HG03439 (cell line): ENCODE measurements around the gene BCL11B.

Experiments
- ATAC-seq: cut with Tn5 transposase; IDR thresholded peaks from one replicate; pipeline ENCODE4 v1.9.1; 2021; ENCODE audit warnings: mild to moderate bottlenecking, moderate library complexity; ENCODE audit not compliant: unreplicated experiment

BCL11B gene

GRCh38 chr14:99168330-99168729 lies 103.7 kb downstream of the BCL11B start:
- no peak for ATAC-seq

- no peak for ATAC-seq
Observed at GRCh38 chr14:99166506-99166905, 105.5 kb downstream of the BCL11B start.

- no peak for ATAC-seq
Observed at GRCh38 chr14:99164712-99165111, 107.3 kb downstream of the BCL11B start.

- no peak for ATAC-seq
Observed at GRCh38 chr14:99163446-99163845, 108.6 kb downstream of the BCL11B start.

GRCh38 chr14:99159341-99160340 lies 112.4 kb downstream of the BCL11B start:
- ATAC-seq: no peak

- ATAC-seq: no peak
Observed at GRCh38 chr14:99158646-99159165, 113.3 kb downstream of the BCL11B start.

- ATAC-seq: no peak
Observed at GRCh38 chr14:99158150-99158549, 113.8 kb downstream of the BCL11B start.

- no peak for ATAC-seq
Observed at GRCh38 chr14:99157676-99158075, 114.3 kb downstream of the BCL11B start.

- no peak for ATAC-seq
Observed at GRCh38 chr14:99157246-99157645, 114.8 kb downstream of the BCL11B start.

GRCh38 chr14:99156814-99157213 lies 115.2 kb downstream of the BCL11B start:
- ATAC-seq: no peak

GRCh38 chr14:99156090-99156425 lies 115.9 kb downstream of the BCL11B start:
- no peak for ATAC-seq

- no peak for ATAC-seq
Observed at GRCh38 chr14:99155173-99156089, 116.6 kb downstream of the BCL11B start.

- ATAC-seq: no peak
Observed at GRCh38 chr14:99150236-99150635, 121.8 kb downstream of the BCL11B start.

GRCh38 chr14:99148861-99149610 lies 123.0 kb downstream of the BCL11B start:
- ATAC-seq: no peak

GRCh38 chr14:99148131-99148530 lies 123.9 kb downstream of the BCL11B start:
- ATAC-seq: no peak

- ATAC-seq: no peak
Observed at GRCh38 chr14:99147366-99147740, 124.6 kb downstream of the BCL11B start.

GRCh38 chr14:99146616-99147365 lies 125.2 kb downstream of the BCL11B start:
- no peak for ATAC-seq

GRCh38 chr14:99145307-99145706 lies 126.7 kb downstream of the BCL11B start:
- no peak for ATAC-seq

GRCh38 chr14:99143793-99144192 lies 128.2 kb downstream of the BCL11B start:
- ATAC-seq: no peak

GRCh38 chr14:99143126-99143525 lies 128.9 kb downstream of the BCL11B start:
- ATAC-seq: no peak
